Mesendoderm (in vitro differentiated cells): ENCODE data around the gene WDR13.

Experiments
- DNase-seq: peaks from one replicate; pipeline ENCODE4 v3.0.0; 2013
- H2AK5ac ChIP-seq: 2 replicates; pipeline ENCODE4 v1.6.1; 2013; ENCODE audit warnings: low read length, inconsistent platforms
- H2BK120ac ChIP-seq: 2 replicates; pipeline ENCODE4 v1.6.1; 2013; ENCODE audit warnings: low read depth, mild to moderate bottlenecking, low read length, moderate library complexity, mixed read lengths
- H2BK15ac ChIP-seq: replicated peaks from 2 replicates; pipeline ENCODE4 v1.6.1; 2013; ENCODE audit warnings: low read depth, mild to moderate bottlenecking, moderate library complexity
- H2BK5ac ChIP-seq: 2 replicates; pipeline ENCODE4 v1.6.1; 2013; ENCODE audit warnings: low read length, inconsistent platforms
- H3K18ac ChIP-seq: 2 replicates; pipeline ENCODE4 v1.6.1; 2013; ENCODE audit warnings: mild to moderate bottlenecking, low read length, mixed read lengths
- H3K23ac ChIP-seq: one replicate; pipeline ENCODE4 v1.6.1; 2013; ENCODE audit warnings: low read length
- H3K27ac ChIP-seq: 2 replicates; pipeline ENCODE4 v1.5.1; 2013; ENCODE audit warnings: low read depth, mild to moderate bottlenecking, inconsistent platforms, low read length, moderate library complexity
- H3K27me3 ChIP-seq: 2 replicates; pipeline ENCODE4 v1.6.1; 2013; ENCODE audit warnings: low read length, control low read depth, mild to moderate bottlenecking, inconsistent platforms; ENCODE audit not compliant: insufficient read depth, poor library complexity
- H3K36me3 ChIP-seq: 2 replicates; pipeline ENCODE4 v1.6.1; 2013; ENCODE audit warnings: low read length, inconsistent platforms; ENCODE audit not compliant: control insufficient read depth, insufficient read depth
- H3K4ac ChIP-seq: one replicate; pipeline ENCODE4 v1.6.1; 2013; ENCODE audit warnings: low read depth, mild to moderate bottlenecking, low read length, moderate library complexity
- H3K4me1 ChIP-seq: 2 replicates; pipeline ENCODE4 v1.6.1; 2013; ENCODE audit warnings: low read depth, low read length, inconsistent platforms; ENCODE audit not compliant: control insufficient read depth
- H3K4me2 ChIP-seq: 2 replicates; pipeline ENCODE4 v1.6.1; 2013; ENCODE audit warnings: low read length
- H3K4me3 ChIP-seq: 2 replicates; pipeline ENCODE4 v1.5.1; 2013; ENCODE audit warnings: mild to moderate bottlenecking, low read length
- H3K56ac ChIP-seq: one replicate; pipeline ENCODE4 v1.6.1; 2013; ENCODE audit warnings: low read length
- H3K79me1 ChIP-seq: 2 replicates; pipeline ENCODE4 v1.6.1; 2013; ENCODE audit warnings: low read length, inconsistent platforms
- H3K79me2 ChIP-seq: 2 replicates; pipeline ENCODE4 v1.6.1; 2013; ENCODE audit warnings: mild to moderate bottlenecking, low read length; ENCODE audit not compliant: control insufficient read depth, insufficient read depth
- H3K9ac ChIP-seq: 2 replicates; pipeline ENCODE4 v1.6.1; 2013; ENCODE audit warnings: low read length, inconsistent platforms
- H4K5ac ChIP-seq: one replicate; pipeline ENCODE4 v1.6.1; 2013; ENCODE audit warnings: low read length
- H4K8ac ChIP-seq: one replicate; pipeline ENCODE4 v1.6.1; 2013; ENCODE audit warnings: low read depth, mild to moderate bottlenecking, control low read depth, low read length, moderate library complexity
- WGBS: extraction: QIAGEN DNeasy Blood & Tissue Kit; methylation state at CpG from one replicate; pipeline ENCODE4 v1.1.7; 2013; ENCODE audit warnings: low lambda C conversion rate, missing lambda C conversion rate; ENCODE audit not compliant: insufficient coverage; ENCODE audit errors: extremely low coverage; 5-methylcytosine and 5-hydroxymethylcytosine counted together

Gene WDR13

GRCh38 chrX:48560056-48560455 lies 37.2 kb upstream of the WDR13 start:
- no peak for DNase-seq
- H3K27ac ChIP-seq, result no peak overlapping the region

GRCh38 chrX:48560681-48561080 lies 36.6 kb upstream of the WDR13 start:
- Histone ChIP-seq H3K9ac (no peak overlapping the region), H3K27me3 (no peaks in the 10 kb centered on the region), H3K36me3 (no peaks in the 10 kb centered on the region), H2AK5ac (no peak overlapping the region), H3K4ac (no peak overlapping the region), H3K27ac (no peak overlapping the region), H3K4me3 (no peak overlapping the region), H3K23ac (no peak overlapping the region), H3K18ac (no peak overlapping the region), H3K79me2 (no peaks in the 10 kb centered on the region), H3K79me1 (no peaks in the 10 kb centered on the region), H4K5ac (no peak overlapping the region), H4K8ac (no peak overlapping the region), H3K4me2 (no peak overlapping the region), H2BK15ac (no peak overlapping the region), H2BK120ac (no peak overlapping the region), H3K56ac (no peak overlapping the region), H2BK5ac (no peak overlapping the region), H3K4me1 (no peaks in the 10 kb centered on the region)
- no peak for DNase-seq
- WGBS, result no CpG with 5 or more reads among the region's 12 CpGs

More at GRCh38 chrX:48560056-48560455, 37.2 kb upstream of the WDR13 start:
- Histone ChIP-seq H3K4ac (no peak overlapping the region), H4K5ac (no peak overlapping the region), H3K27me3 (no peaks in the 10 kb centered on the region), H3K23ac (no peak overlapping the region), H3K56ac (no peak overlapping the region), H2BK120ac (no peak overlapping the region), H4K8ac (no peak overlapping the region), H3K4me1 (no peaks in the 10 kb centered on the region), H2BK5ac (no peak overlapping the region), H2AK5ac (no peak overlapping the region), H3K9ac (no peak overlapping the region), H3K36me3 (no peaks in the 10 kb centered on the region), H3K4me3 (no peak overlapping the region), H2BK15ac (no peak overlapping the region), H3K4me2 (no peak overlapping the region), H3K79me2 (no peaks in the 10 kb centered on the region), H3K79me1 (no peaks in the 10 kb centered on the region), H3K18ac (no peak overlapping the region)
- WGBS, result no CpG with 5 or more reads among the region's 14 CpGs

- H3K9ac ChIP-seq, result no peak overlapping the region
- H3K18ac ChIP-seq, result no peak overlapping the region
- H3K36me3 ChIP-seq, result no peaks in the 10 kb centered on the region
- no peak overlapping the region for H3K56ac ChIP-seq
- H3K27ac ChIP-seq, result no peak overlapping the region
- no peak overlapping the region for H3K4ac ChIP-seq
- H2AK5ac ChIP-seq, result no peak overlapping the region
- no peaks in the 10 kb centered on the region for H3K27me3 ChIP-seq
- H4K5ac ChIP-seq, result no peak overlapping the region
- H3K23ac ChIP-seq, result no peak overlapping the region
- no CpG with 5 or more reads among the region's 1 CpG for WGBS
- no peak overlapping the region for H3K4me2 ChIP-seq
- no peak for DNase-seq
- H3K4me1 ChIP-seq, result no peaks in the 10 kb centered on the region
- H2BK120ac ChIP-seq, result no peak overlapping the region
- no peak overlapping the region for H2BK5ac ChIP-seq
- H3K4me3 ChIP-seq, result no peak overlapping the region
- H4K8ac ChIP-seq, result no peak overlapping the region
- H3K79me2 ChIP-seq, result peaks cover 1% of the 10 kb centered on the region
- H2BK15ac ChIP-seq, result no peak overlapping the region
- no peaks in the 10 kb centered on the region for H3K79me1 ChIP-seq
These were observed 27.3 kb upstream of the WDR13 start for GRCh38 chrX:48569958-48570357.

GRCh38 chrX:48573690-48574269 lies 23.5 kb upstream of the WDR13 start:
- Histone ChIP-seq H3K27ac (no peak overlapping the region), H3K79me2 (peaks cover 18% of the 10 kb centered on the region), H3K56ac (peak overlapping the region; percentile 85), H3K27me3 (no peaks in the 10 kb centered on the region), H3K4me1 (peaks cover 4% of the 10 kb centered on the region), H3K9ac (peak overlapping the region; percentile 82), H3K18ac (no peak overlapping the region), H3K4ac (no peak overlapping the region), H2BK120ac (no peak overlapping the region), H2BK15ac (no peak overlapping the region), H3K23ac (no peak overlapping the region), H2BK5ac (no peak overlapping the region), H3K4me3 (peak overlapping the region; percentile 65), H3K4me2 (peak overlapping the region; percentile 79), H4K5ac (no peak overlapping the region), H3K79me1 (peaks cover 2% of the 10 kb centered on the region), H4K8ac (no peak overlapping the region), H3K36me3 (peaks cover 14% of the 10 kb centered on the region), H2AK5ac (peak overlapping the region; percentile 69)
- no peak for DNase-seq
- WGBS, result no CpG with 5 or more reads among the region's 19 CpGs

- Histone ChIP-seq H3K23ac (no peak within 1 kb of the TSS), H3K4me2 (peak within 1 kb of the TSS; percentile 79), H3K27me3 (no peaks in the 10 kb centered on the region), H3K4ac (peak within 1 kb of the TSS; percentile 98), H3K79me1 (peaks cover 2% of the 10 kb centered on the region), H4K8ac (peak within 1 kb of the TSS; percentile 81), H3K36me3 (peaks cover 14% of the 10 kb centered on the region), H2BK15ac (no peak within 1 kb of the TSS), H3K9ac (peak within 1 kb of the TSS; percentile 98), H3K27ac (peak within 1 kb of the TSS; percentile 86), H3K4me1 (peaks cover 4% of the 10 kb centered on the region), H4K5ac (peak within 1 kb of the TSS; percentile 60), H2BK120ac (peak within 1 kb of the TSS; percentile 29), H3K18ac (peak within 1 kb of the TSS; percentile 95), H3K56ac (peak within 1 kb of the TSS; percentile 95), H2BK5ac (peak within 1 kb of the TSS; percentile 85), H3K79me2 (peaks cover 18% of the 10 kb centered on the region), H2AK5ac (peak within 1 kb of the TSS; percentile 95), H3K4me3 (peak within 1 kb of the TSS; percentile 86)
- no CpG with 5 or more reads among the region's 71 CpGs for WGBS
- DNase-seq, result peak; percentile 92
These were observed 22.7 kb upstream of the WDR13 start, which contains the start of gene RBM3 for GRCh38 chrX:48574270-48575266. Gene RBM3 (plus strand): TSS chrX:48574484. CDS start chrX:48575181, 697 bp downstream.
